Suprapubic skin (tissue), 3 donors: ENCODE results near the gene TTC29.

Source experiments
- POLR2A ChIP-seq, 2 donors: fragments of 450-650 bp; IDR thresholded peaks; one replicate each; pipeline ENCODE4 v1.6.1; 2017; ENCODE audit warnings: antibody characterized with exemption in 2 of 2, mild to moderate bottlenecking in 2 of 2, moderate library complexity in 2 of 2
- TF ChIP-seq, protein P1 (sequence below), 2 donors: fragments of 200-600 bp in 1 of 2; fragments of 450-650 bp in 1 of 2; sonication (generic) in 1 of 2; IDR thresholded peaks; one replicate each; pipeline ENCODE4 v1.5.1; 2016 to 2019; ENCODE audit warnings: antibody characterized with exemption in 2 of 2, mild to moderate bottlenecking in 1 of 2, moderate library complexity in 1 of 2

- TF ChIP-seq POLR2A (IDR thresholded peaks at IDR 0.05) = no peak
- TF ChIP-seq, protein P1, sequence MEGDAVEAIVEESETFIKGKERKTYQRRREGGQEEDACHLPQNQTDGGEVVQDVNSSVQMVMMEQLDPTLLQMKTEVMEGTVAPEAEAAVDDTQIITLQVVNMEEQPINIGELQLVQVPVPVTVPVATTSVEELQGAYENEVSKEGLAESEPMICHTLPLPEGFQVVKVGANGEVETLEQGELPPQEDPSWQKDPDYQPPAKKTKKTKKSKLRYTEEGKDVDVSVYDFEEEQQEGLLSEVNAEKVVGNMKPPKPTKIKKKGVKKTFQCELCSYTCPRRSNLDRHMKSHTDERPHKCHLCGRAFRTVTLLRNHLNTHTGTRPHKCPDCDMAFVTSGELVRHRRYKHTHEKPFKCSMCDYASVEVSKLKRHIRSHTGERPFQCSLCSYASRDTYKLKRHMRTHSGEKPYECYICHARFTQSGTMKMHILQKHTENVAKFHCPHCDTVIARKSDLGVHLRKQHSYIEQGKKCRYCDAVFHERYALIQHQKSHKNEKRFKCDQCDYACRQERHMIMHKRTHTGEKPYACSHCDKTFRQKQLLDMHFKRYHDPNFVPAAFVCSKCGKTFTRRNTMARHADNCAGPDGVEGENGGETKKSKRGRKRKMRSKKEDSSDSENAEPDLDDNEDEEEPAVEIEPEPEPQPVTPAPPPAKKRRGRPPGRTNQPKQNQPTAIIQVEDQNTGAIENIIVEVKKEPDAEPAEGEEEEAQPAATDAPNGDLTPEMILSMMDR (IDR thresholded peaks at IDR 0.05) = no peak
Measured at GRCh38 chr4:146661367-146661766, 284.3 kb downstream of the TTC29 start.
